Vagina (tissue), 2 donors: ENCODE data around the gene MAP7D3.

Source experiments
- CTCF ChIP-seq, 3 experiments: fragments of 450-650 bp in 2 of 3; fragments of 200-600 bp in 1 of 3; sonication (generic) in 1 of 3; IDR thresholded peaks; one replicate each; pipeline ENCODE4 v1.5.1; 2017 to 2019; ENCODE audit warnings: antibody characterized with exemption in 3 of 3, mild to moderate bottlenecking in 2 of 3, moderate library complexity in 2 of 3
- POLR2A ChIP-seq, 2 donors: fragments of 450-650 bp; IDR thresholded peaks; one replicate each; pipeline ENCODE4 v1.6.1; 2017; ENCODE audit warnings: antibody characterized with exemption in 2 of 2, mild to moderate bottlenecking in 2 of 2, moderate library complexity in 2 of 2

- TF ChIP-seq CTCF (IDR thresholded peaks at IDR 0.05) (no peak), POLR2A (IDR thresholded peaks at IDR 0.05) (no peak)
Observed at GRCh38 chrX:136215559-136215958, 35.6 kb downstream of the MAP7D3 start.
